GM03348 (cell line): Measurements from ENCODE around the gene NFIA.

Experiments
- DNase-seq: peaks from one replicate; pipeline ENCODE4 v3.0.0; 2012; ENCODE audit warnings: low spot score

Gene NFIA

DNA sequence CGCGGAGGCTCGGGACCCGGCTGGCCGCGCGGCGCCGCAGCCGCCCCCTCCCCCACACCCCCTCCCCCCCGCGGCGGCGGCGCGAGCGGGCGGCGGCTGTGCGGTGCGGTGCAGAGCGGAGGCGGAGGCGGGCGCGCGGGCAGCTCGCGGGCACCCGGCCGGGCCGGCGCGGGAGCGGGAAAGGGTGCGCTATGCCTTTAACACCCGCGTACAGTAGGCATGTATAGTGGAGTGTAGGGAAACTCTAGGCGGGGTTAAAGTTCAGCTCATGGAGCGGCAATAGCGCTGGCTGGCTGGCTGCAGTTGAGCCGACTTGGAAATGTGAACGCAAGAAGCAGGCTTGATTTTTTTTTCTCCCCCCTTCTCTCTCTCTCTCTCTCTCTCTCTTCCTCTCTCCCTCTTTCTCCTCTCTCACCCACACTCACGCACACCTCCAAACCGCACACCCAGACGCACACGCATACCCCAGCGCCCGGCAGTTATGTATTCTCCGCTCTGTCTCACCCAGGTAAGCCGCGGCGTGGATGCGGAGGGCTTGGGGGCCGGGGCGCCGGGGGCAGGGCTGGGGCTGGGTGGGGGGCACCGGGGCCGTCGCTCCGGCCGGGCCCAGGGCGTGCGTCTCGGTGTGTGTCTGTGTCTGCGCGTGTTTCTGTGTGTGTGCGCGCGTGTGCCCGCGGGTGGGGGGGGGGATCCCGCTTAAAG, at the start of gene NFIA:
NFIA (plus strand) TSS at position 251 of the 702 bp plus-strand sequence.
- DNase-seq: peak; percentile 64

DNA sequence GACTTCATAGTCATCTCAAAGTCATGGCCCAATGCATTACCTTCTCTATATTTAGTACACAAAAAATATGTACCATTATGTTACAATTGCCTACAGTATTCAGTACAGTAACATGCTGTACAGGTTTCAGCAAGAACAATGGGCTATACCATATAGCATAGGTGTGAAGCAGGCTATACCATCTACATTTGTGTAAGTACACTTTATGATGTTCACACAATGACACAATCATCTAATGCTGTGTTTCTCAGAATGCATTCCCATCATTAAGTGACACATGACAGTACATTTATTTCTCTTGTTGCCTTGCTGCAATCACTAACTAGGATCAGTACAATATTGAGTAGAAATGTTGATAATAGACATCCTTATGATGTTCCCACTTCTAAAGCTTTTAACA, 46.5 kb upstream of the NFIA start:
- DNase-seq: no peak

DNA sequence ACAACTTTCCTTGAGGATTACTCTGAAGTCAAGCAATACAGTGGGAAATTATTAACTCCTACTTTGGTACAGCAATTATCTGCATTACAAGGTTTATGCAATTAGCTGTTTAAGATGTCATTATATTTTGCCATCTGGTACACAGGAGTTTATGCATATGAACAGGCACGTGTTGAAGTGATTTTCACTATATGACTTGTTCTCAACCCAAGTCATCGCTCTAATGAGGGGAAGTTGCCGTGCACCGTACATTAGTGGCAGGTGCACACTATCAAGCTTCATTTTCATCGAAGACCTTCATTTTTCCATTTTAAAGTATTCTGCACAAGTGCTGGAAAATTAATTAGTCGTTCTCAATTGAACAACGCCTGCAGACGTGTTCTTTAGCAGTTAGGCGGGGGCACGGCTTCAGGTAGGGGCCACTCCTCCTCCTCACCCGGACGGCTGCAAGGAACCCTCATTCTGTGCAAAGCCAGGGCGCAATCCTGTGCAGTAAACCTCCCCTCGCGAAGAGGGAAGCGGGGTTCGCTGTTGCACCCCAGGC, 39.8 kb upstream of the NFIA start:
- no peak for DNase-seq

DNA sequence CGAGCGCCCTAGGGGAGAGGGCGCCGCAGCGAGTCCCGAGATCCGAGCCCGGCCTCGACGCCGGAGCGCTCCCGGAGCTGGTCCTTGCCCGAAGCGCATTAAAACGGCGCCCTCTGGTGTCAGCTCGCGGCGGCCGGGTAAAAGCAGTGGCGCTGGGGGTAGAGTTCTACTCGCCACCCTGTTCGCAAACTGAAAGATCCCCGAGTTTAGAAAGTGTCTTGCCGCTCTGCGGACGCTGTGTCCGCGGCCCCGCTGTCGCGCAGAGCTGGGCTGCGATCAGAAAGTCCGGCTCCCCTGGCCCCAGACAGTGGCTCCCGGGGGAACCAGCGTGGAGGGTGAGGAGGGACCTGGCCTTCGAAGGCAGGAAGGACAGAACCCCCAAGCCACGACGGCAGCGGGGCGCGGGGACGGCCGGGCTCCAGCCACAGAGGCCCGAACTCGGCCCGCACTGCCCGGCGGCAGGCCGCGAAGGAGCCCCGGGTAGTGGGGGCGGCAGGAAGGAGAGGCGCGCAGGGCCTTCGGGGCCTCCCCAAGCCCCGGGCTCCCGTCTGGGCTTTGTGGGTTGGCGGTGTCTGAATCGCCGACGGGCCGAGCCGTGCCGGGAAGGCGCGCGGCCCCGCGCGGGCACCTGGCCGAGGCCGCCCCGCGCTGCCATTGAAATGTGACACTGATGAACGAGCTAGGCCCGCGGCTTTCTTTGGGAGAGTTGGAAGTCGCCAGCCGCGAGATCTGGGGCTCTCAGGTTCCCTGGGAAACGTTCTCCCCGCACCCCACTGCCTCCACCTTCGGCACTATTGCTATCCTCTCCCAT, 39.1 kb upstream of the NFIA start:
- DNase-seq: peak; percentile 93

DNA sequence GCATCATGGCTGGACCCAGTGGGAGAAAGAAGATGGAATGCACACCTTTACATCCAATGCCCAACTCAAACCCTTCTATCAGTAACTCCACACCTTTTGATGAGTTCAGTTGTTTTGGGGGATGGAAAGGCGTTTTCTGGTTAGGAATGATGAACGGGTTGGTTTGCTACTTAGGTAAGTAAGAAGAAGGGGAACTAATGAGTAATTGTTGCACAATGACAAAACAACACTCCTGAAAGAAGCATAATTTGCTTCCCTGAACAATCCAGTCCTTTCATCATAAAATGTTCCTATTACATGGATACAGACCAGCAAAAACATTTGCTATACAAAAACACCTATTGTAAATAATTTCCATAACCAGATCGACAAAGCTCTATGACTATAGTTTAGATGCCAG, 35.9 kb upstream of the NFIA start:
- no peak for DNase-seq

DNA sequence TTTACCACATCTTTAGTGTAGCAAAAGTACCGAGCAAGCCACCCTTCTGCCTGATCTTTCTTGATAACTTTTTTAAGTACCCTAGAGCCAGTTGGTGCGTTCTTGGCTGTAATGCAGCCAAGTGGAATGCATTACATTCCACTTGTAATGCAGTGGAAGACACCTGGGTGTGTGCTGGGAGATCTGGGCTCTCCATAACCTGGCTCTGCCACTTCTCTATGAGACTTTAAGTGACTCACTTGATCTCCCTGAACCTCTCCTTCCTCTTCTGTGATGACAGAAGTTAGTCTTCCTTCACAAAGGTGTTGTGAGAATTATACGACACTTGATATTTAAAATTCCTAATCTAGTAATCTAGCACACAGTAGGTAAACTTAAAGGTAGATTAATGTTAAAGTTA, 35.3 kb upstream of the NFIA start:
- no peak for DNase-seq

DNA sequence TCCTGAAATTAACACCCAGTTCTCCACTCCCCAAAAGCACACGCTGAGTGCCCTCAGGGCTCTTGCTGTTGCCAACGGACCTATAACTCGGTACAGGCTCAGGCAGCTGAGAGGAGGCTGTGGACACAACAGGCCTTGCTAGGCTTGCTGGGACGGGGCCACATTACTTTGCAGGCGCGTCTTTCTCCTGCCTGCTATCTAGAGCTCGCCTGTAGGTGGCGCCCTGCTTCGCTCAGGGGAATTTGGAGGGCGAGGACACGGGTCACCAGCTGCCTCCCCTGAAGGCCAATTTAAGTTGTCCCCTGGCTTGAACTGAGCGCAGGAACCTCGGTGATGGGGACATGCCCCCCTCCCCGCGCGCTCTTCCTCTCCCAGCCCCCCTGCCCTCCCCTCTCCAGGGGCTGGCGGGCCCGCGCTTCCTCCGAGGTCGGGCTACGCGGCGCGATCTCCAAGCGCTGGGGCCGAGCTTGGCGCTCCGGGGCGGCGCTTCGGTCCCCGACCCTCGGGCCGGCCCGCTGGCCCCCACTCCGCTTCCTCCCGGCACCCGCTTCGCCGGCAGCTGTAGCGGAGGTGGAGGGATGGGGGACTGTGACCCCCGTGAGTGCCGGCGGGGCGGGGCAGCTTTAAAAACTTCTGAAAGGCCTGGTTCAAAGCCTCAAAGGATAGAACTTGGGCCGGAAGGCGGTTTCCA, 32.4 kb upstream of the NFIA start:
- DNase-seq: peak; percentile 92

DNA sequence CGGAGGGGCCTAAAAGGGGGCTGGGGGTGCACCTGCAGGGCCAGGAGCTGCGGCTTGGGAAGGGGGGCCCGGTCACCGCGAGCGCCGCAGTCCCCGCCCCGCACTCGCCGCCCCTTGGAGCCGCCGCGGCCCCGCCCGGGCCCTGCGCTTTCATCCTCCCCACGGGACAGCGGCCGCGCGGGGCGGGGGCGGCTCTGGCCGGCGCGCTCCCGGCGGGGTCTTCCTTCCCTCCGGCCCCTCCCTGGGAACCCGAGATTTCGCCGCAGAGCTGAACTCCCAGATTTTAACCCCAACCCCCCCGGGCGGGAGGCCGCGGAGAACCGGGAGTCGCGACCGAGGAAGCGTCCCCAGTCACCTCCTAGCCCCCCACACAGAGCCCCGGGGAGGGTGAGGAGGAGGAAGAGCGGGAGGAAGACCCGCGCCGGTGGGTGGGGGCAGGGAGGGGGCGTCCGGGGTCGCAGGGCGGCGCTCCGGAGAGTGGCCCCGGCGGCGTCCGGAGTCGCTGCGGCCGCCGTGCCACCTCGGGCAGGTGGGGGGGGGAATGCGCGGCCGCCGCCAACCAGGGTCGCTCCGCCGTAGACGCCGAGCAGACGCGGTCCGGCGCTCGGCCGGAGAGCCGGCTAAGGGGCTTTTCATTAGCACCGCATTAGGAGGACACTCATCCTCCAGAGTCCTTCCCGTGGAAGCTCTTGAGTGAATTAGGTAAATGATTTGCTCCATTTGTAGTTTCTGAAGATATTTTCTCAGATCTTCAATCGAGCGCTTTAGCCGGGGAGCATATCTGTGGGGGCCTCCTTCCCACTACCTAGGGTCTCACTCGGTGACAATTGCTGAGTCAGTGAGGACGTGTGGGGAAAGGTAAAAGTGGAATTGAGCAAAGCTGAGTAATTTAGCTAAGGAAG, 31.6 kb upstream of the NFIA start:
- peak; percentile 75 for DNase-seq

DNA sequence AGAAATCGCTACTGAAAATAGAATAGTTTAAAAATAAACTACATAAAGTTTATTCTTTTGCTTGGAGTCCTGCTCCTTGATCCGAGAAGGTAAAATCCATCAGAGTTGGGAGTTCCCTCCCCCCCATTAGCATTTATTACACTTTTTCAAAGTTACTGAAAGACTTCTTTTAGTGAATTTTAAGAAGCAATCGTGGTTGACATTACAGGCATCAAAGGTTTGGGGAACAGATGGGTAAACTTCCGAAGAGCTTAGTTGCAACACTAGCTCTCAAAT, 31.0 kb upstream of the NFIA start:
- DNase-seq: no peak

DNA sequence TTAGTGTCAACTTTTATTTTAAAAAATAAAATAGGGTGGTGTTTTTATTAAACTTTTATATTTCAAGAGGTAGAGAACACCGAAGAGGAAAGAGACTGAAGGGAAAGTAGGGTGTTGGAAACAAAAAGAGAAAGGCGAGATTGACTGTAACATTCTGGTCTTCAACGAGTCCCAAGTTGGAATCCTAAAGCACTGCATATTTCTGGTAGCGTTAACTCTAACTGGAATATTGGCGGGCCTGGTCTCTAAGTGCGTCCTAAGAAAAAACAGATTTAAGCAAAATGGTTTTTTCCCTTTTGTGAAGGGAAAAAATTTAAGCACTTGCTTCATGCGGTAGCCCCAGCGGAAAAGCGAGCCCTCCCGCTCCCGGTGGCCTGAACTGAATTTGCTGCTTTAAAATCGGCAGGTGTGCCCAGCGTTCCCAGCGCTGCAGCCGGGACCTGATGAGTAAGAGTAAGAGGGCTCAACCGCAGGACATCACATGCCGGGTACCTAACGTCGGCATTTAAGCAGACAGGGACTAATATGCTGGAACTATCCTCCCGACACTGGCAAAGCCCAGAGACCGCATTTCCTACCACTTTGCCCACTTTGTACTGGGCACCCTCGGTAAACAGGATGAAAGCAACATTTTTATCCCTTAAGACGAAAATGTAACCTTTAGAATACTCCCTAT, 30.5 kb upstream of the NFIA start:
- no peak for DNase-seq

DNA sequence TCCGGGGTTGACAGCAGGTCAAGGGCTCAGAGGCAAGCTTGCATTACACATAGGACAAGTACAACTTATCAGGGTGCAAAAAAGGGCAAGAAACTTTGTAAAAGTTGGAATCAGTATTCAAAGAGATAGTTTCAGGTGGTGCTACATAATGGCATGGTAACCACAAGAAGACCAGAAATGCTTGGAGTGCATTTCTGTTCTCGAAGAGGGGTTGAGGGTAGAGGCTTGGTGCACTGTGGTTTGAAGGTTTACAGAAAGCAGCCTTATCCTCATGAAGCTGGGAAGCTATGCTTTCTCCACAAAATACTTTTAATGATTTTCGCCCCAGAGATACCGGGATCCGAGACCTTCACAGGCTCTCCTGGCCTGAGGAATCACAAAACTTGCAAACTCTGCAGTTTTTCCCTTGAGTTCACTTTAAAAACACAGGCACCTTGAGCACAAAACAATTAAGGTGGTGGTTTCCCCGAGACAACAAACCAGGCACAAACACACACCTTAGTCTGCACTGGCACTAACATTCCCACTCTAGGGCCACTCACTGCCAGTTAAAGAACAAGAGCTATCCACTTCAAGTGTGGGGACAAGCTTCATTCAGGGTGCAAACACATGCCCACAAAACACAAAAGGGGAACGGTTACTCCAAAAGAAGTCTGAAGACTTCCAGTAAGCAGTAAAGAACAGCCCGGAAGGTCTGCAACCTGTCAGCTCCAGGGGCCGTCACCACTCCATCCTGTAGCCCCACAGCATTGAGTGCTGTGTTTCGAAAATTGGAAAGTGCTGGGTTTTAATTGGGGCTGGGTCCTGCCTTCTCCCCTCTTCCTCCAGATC, 29.8 kb upstream of the NFIA start:
- no peak for DNase-seq

DNA sequence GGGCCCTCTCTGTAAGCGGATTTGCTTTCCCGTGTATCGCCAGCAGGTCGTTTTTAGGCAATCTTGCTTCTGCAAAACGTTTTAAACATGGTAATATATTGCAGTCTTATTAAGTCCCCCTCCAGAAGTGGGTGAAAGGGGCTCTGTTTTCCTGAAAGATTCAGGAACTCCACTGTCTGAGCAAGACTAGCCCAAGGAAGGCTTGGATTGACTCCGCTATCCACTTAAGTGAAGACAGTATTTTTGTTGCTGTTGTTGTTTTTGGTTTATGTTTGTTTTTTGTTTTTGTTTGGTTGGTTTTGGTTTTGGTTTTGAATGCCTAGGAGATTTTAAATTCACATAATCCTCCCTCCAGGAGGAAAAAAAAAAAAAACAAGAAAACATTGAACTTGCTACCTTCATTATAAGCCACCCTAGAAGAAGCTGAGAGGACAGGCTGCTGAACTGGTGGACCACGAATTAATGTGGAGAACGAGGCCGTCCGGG, 29.1 kb upstream of the NFIA start:
- DNase-seq: no peak

DNA sequence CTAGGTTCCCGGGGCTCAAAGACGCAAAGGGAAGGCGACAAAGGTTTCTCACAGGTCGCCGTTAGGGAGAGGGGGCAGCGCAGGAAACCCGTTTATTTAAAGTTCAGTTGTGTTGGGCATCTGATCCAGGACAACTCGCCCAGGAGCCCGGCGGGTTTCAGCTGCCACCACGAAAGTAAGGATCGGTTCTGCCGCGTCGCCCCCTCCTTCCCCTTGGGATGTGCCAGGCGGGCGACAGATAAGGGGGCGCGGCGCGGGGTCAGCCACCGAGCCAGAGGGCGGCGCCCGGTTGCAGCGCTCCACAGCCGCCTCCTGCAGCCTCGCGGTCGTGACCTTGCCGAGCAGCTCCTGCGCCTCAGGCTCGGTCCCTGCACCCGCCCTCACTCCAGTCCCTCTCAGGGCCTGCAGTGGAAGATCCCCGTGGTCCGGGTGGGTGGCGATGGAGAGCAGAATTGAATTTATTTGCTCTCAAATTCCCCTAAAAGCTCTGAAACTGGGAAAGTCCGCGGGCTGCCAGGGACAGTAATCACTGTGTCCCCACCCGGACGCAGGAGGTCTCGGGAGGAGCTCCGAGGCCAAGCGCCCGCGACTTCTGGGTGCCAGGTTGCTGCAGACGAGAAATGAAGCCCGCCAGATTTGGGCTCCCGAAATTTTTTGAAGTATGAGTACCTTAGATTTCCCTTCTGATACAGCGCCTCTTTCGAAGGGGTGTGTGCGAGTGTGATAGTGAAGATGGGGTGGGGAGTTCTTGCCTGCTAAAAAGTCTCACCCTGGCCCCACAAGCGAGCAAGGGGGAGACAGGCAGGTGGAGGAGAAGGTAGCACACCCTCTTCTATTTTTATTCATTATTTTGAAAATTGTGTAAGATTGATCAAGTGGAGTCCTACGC, 28.4 kb upstream of the NFIA start:
- peak; percentile 48 for DNase-seq

DNA sequence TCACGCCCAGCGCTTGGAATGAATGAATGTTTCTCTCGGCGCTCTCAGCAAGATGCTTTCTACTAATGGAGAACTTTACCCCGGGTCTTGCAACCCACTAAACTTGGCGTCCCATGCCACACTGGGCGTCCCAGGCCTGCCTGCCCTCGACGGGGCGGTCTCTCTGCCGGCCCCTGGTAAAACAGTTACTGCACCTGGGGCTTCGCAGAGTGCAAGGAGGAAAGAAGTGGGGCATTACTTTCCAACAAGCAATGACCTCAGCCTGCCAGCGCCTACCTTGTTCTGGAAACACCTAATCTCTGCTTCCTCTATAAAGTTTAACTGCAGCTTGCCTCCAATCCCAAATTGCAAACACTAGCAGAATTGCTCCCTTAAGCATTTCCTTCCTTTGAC, 27.8 kb upstream of the NFIA start:
- no peak for DNase-seq

DNA sequence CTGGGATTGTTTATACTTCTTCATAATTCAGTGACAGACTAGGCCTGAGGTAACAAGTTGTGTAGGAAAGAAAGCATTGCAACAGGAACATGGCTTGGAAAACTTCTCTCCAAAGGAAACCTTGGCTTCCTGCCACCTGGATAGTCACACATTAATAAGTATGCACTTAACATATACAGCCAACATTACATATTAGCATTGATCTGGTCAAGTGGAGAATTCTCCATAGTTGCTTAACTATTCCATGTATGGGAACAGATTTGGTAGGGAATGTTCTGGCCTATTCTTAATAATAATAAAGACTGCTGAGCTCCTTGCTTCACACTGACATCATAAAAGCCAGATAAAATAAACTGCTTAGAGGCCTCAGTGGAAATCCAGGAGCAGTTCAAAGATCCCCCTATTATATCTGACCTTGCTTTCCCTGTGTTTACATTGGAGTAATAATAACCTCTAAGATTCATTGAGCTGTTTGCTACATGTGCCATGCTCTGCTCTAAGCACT, 27.2 kb upstream of the NFIA start:
- DNase-seq: no peak

DNA sequence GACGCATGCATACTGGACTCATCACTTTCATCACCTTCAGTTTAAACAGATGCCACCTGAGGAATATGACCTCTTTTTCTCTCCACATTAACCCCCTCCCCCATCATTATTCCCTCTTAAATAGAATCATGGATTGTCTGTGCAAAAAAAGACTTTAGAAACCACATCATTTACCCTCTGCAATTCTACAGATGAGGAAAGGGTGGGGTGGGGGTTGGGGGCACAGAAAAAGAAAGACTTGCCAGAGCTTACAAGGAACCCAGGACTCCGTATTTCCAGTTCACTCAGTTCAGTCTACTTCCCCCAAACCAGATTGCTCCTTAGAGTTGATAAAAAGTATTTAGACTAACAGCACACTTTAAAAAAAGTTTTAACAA, 26.2 kb upstream of the NFIA start:
- no peak for DNase-seq

DNA sequence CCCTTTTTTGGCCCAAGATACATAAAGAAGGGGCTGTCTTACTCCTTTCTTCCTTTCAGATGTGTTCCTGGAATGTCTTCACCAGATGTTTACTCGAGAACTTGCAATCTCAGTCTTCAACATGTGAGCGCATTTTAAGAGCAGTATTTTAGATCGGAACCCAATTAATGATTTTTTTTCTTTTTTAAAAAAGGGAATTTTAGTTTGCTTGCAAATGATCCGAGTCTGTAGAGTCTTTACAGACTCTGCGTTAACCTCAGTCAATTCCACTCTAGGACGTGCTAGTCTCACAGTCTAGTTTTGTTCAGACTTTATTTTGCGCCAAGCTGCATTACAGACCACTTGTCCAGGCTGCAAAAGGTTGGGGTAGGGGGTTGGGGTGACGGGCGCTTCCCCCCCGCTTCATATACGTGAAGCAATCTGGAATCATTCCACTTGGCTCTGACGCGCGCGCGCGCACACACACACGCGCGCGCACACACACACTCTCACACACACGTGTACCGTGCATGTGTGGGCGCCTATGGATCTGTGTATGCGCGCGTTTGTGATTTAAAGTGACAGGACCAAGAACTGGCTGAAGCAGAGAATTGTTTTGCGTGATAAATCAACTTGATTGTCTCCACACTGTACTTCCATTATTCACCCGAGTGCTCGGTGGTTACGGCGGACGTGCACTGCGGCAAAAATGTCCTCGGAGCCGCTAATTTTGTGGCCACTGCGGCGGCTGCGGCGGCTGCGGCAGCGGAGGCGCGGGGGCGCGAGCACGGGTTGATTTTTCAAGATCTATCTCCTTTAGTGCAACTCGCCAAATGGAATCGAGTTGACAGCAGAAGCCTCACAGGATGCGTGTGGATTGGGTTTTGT, 25.6 kb upstream of the NFIA start:
- DNase-seq: peak; percentile 49
